PC-9 (cell line): Measurements from ENCODE around the gene PCDH9. TPM values are rescaled to one million over a fixed set of nuclear protein-coding genes. Genes with fewer than 3 reads are reported as not detected.

ENCODE experiments used
- BruUV-seq: library from RNA; stranded (reverse); fragments of 400-500 nt; replicated peaks from 2 replicates; lab custom pipeline; 2021; lab: Mats Ljungman, UMichigan
- CTCF ChIA-PET: fragments of 300-600 bp; sonication (Branson Sonifier 250); formaldehyde crosslinking; loops from one replicate; lab custom pipeline; 2022; ENCODE audit warnings: antibody characterized with exemption; lab: Charles Lee
- POLR2A ChIA-PET: fragments of 300-600 bp; sonication (Branson Sonifier 250); formaldehyde crosslinking; loops from one replicate; lab custom pipeline; 2022; ENCODE audit warnings: antibody characterized with exemption; ENCODE audit not compliant: unreplicated experiment; lab: Charles Lee
- DNase-seq, 2 experiments: peaks; one replicate each; pipeline versions ENCODE4 v3.0.0 to v3.0.0-alpha.2; 2015 to 2022; ENCODE audit warnings: mixed read lengths in 1 of 2
- H2AFZ ChIP-seq: fragments of 200-600 bp; sonication (generic); 2 replicates; pipeline ENCODE4 v1.8.1; 2017; ENCODE audit warnings: antibody characterized with exemption
- H3F3A ChIP-seq: fragments of 200-600 bp; sonication (generic); 2 replicates; pipeline ENCODE4 v1.8.1; 2017; ENCODE audit warnings: antibody characterized with exemption, mild to moderate bottlenecking, low read depth; ENCODE audit not compliant: insufficient read depth
- H3K27ac ChIP-seq: fragments of 200-600 bp; sonication (generic); 2 replicates; pipeline ENCODE4 v1.6.1; 2016; ENCODE audit warnings: mixed run types
- H3K27me3 ChIP-seq: fragments of 200-600 bp; sonication (generic); 2 replicates; pipeline ENCODE4 v1.6.1; 2016; ENCODE audit warnings: low read depth, mixed run types; ENCODE audit not compliant: insufficient read depth
- H3K36me3 ChIP-seq: fragments of 200-600 bp; sonication (generic); 2 replicates; pipeline ENCODE4 v1.6.1; 2016; ENCODE audit warnings: low read depth, mixed run types
- H3K4me1 ChIP-seq: fragments of 200-600 bp; sonication (generic); replicated peaks from 2 replicates; pipeline ENCODE4 v1.6.1; 2016; ENCODE audit warnings: mixed run types; ENCODE audit not compliant: insufficient read depth
- H3K4me2 ChIP-seq: fragments of 200-600 bp; sonication (generic); 2 replicates; pipeline ENCODE4 v1.6.1; 2017; ENCODE audit warnings: mixed run types
- H3K4me3 ChIP-seq: fragments of 200-600 bp; sonication (generic); 2 replicates; pipeline ENCODE4 v1.6.1; 2016; ENCODE audit warnings: mixed run types
- H3K79me2 ChIP-seq: fragments of 200-600 bp; sonication (generic); 2 replicates; pipeline ENCODE4 v1.6.1; 2017; ENCODE audit warnings: low read depth, mixed run types
- H3K9me2 ChIP-seq: fragments of 200-600 bp; sonication (generic); 2 replicates; pipeline ENCODE4 v1.8.1; 2017; ENCODE audit warnings: mild to moderate bottlenecking; ENCODE audit not compliant: insufficient read depth
- H3K9me3 ChIP-seq: fragments of 200-600 bp; sonication (generic); 2 replicates; pipeline ENCODE4 v1.8.1; 2016; ENCODE audit warnings: low read depth; ENCODE audit not compliant: insufficient read depth
- H4K20me1 ChIP-seq: fragments of 200-600 bp; sonication (generic); 2 replicates; pipeline ENCODE4 v1.8.1; 2017; ENCODE audit not compliant: insufficient read depth
- CTCF ChIP-seq: fragments of 200-600 bp; sonication (generic); conservative IDR thresholded peaks from 2 replicates; pipeline ENCODE4 v1.6.1; 2017; ENCODE audit warnings: mixed run types, antibody characterized with exemption, mild to moderate bottlenecking, moderate library complexity
- EZH2 ChIP-seq: fragments of 200-600 bp; sonication (generic); IDR thresholded peaks from 2 replicates; pipeline ENCODE4 v1.8.0; 2017; ENCODE audit warnings: antibody characterized with exemption, low read depth
- intact Hi-C: fragments of 100-400 bp; cut with micrococcal nuclease; formaldehyde crosslinking; loops from one replicate; pipeline ENCODE4 v1.10.0; 2022; ENCODE audit not compliant: unreplicated experiment
- total RNA-seq: library from RNA; stranded (reverse); gene quantifications from 2 replicates; pipeline ENCODE4 v1.2.3, GENCODE V29; 2021

PCDH9 gene
- total RNA-seq, 1 experiment from 2014 or later, result 0.37 TPM

- no peaks in the 10 kb centered on the region for H3K9me3 ChIP-seq
- CTCF ChIA-PET, result no interaction called here
- no peak for TF ChIP-seq EZH2
- no peak for TF ChIP-seq CTCF
- H3K27ac ChIP-seq, result no peak overlapping the region
- H3K36me3 ChIP-seq, result no peaks in the 10 kb centered on the region
- H3K4me3 ChIP-seq, result no peak overlapping the region
- H3K9me2 ChIP-seq, result no peaks in the 10 kb centered on the region; the same call in 1 of the 2 replicates
- no peaks in the 10 kb centered on the region for H4K20me1 ChIP-seq
- no peak overlapping the region for H2AFZ ChIP-seq
- no peaks in the 10 kb centered on the region for H3K27me3 ChIP-seq
- no peaks in the 10 kb centered on the region for H3K79me2 ChIP-seq
- H3K4me2 ChIP-seq, result no peak overlapping the region
- BruUV-seq, result no TSS peak
- no peak for DNase-seq
- H3F3A ChIP-seq, result no peaks in the 10 kb centered on the region
- no peaks in the 10 kb centered on the region for H3K4me1 ChIP-seq
- intact Hi-C loops, result no loop called here
- POLR2A ChIA-PET, result no interaction called here
These were observed 885.2 kb downstream of the PCDH9 start for GRCh38 chr13:66344805-66345517.

- ChIA-PET CTCF (no interaction called here), POLR2A (no interaction called here)
- no peaks in the 10 kb centered on the region for H4K20me1 ChIP-seq
- H3K4me3 ChIP-seq, result no peak overlapping the region
- no peak overlapping the region for H3K4me2 ChIP-seq
- H3K27ac ChIP-seq, result no peak overlapping the region
- TF ChIP-seq EZH2 (no peak), CTCF (no peak)
- no peak overlapping the region for H2AFZ ChIP-seq
- no peaks in the 10 kb centered on the region for H3K36me3 ChIP-seq
- H3K27me3 ChIP-seq, result no peaks in the 10 kb centered on the region
- no peaks in the 10 kb centered on the region for H3F3A ChIP-seq
- intact Hi-C loops, result no loop called here
- no peak for DNase-seq
- no peaks in the 10 kb centered on the region for H3K9me3 ChIP-seq
- no peaks in the 10 kb centered on the region; the same call in 1 of the 2 replicates for H3K9me2 ChIP-seq
- no TSS peak for BruUV-seq
- H3K4me1 ChIP-seq, result no peaks in the 10 kb centered on the region
- no peaks in the 10 kb centered on the region for H3K79me2 ChIP-seq
These were observed 886.8 kb downstream of the PCDH9 start for GRCh38 chr13:66343224-66343828.

GRCh38 chr13:66341635-66342377 lies 888.3 kb downstream of the PCDH9 start:
- Histone ChIP-seq H3K27me3 (no peaks in the 10 kb centered on the region), H4K20me1 (no peaks in the 10 kb centered on the region), H3K4me1 (no peaks in the 10 kb centered on the region), H3K9me2 (no peaks in the 10 kb centered on the region; the same call in 1 of the 2 replicates), H3K27ac (no peak overlapping the region), H3K36me3 (no peaks in the 10 kb centered on the region), H3K9me3 (no peaks in the 10 kb centered on the region), H3K4me2 (no peak overlapping the region), H2AFZ (no peak overlapping the region), H3K79me2 (no peaks in the 10 kb centered on the region), H3K4me3 (no peak overlapping the region), H3F3A (no peaks in the 10 kb centered on the region)
- BruUV-seq, result no TSS peak
- ChIA-PET CTCF (no interaction called here), POLR2A (no interaction called here)
- intact Hi-C loops, result no loop called here
- no peak for TF ChIP-seq EZH2
- no peak for DNase-seq
